COLO668 (cell line): ENCODE results near the gene UTF1.
"Not testable (repeated sequence)": the region's sequence is repeated elsewhere in the genome, so short reads cannot be mapped to it uniquely, and the experiment has no call there.

Experiments
- DNase-seq: peaks from one replicate; lab custom pipeline; 2025; ENCODE audit not compliant: unreplicated experiment; lab: John Stamatoyannopoulos, UW

UTF1 gene

DNA sequence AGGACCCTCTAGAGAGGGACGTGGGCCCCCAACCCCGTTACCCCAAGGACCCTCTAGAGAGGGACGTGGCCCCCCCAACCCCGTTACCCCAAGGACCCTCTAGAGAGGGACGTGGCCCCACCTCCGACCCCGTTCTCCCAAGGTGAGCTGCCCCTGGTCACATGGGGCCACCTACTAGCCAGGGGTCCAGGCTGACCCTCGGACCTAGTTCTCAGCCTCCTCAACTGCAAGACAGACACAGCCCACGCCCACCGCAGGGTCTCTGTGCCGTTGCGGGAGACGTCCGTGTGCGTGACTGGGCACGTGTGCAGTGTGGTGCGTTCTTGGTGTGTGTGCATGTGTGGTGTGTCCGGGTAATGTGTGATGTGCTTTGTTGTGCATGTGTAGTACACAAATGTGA lies 21.6 kb upstream of the UTF1 start:
- DNase-seq, result no peak

DNA sequence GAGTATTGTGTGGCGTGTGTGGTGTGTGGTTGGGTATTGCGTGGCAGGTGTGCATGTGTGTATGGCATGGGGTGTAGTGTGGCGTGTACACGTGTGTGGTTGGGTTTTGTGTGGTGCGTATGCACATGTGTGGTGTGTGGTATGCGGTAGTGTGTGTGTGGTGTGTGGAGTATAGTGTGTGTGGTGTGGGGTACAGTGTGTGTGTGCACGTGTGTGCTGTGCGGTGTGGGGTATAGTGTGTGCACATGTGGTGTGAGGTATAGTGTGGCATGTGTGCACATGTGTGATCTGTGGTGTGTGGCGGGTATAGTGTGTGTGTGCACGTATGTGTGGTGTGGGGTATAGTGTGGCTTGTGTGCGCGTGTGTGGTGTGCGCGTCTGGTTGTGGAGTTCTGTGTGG lies 20.9 kb upstream of the UTF1 start:
- DNase-seq, result no peak

DNA sequence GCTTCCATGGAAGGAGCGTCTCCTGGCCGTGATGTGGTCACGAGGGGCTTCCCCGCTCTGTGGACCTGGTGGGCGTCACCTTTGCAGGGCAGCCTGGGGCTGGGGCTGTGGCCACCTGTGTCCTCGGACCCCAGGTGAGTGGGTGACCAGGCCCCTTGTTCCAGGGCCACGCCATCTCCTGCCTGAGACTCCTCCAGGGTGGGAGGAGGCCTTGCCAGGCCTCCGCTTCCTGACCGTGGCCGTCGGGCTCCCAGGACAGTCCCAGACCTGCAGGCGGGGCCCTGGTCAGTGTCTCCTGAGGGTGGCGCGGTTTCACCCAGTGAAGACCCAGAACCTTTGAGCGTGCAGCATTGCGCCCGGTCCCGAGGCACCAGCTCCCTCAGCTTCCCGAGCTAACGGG lies 20.4 kb upstream of the UTF1 start:
- DNase-seq, result no peak

DNA sequence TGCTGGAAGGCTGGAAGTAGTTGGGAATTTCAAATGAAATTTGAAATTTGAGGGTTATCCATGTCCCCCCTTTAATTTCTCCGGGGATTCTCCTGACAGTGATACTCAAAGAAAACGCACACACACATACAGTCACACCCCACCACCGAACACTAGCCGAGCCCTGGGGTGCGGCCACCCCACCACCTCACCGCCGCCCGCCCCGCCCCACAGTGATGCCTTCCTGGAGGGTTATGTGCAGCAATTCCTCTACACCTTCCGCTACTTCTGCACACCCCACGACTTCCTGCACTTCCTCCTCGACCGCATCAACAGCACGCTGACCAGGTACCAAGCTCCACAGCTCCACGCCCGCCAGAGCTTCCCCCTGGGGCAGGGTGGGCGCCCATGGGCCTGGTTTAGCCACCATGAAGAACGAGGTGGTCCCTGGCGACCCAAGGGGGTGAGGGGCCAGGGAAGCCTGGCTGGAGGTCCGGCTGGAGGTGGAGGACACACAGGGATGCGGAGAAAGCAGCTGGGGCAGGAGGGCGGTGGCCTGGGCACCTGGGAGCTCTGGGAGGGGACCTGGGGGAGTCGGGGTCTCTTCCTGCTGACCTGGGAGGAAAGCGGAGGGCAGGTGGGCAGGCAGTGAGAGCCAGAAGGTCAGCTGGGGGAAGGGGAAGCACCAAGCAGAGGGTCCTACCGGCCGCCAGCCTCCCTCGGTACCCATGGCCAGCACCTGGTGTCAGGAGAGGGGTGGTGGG lies 19.4 kb upstream of the UTF1 start:
- no peak for DNase-seq

DNA sequence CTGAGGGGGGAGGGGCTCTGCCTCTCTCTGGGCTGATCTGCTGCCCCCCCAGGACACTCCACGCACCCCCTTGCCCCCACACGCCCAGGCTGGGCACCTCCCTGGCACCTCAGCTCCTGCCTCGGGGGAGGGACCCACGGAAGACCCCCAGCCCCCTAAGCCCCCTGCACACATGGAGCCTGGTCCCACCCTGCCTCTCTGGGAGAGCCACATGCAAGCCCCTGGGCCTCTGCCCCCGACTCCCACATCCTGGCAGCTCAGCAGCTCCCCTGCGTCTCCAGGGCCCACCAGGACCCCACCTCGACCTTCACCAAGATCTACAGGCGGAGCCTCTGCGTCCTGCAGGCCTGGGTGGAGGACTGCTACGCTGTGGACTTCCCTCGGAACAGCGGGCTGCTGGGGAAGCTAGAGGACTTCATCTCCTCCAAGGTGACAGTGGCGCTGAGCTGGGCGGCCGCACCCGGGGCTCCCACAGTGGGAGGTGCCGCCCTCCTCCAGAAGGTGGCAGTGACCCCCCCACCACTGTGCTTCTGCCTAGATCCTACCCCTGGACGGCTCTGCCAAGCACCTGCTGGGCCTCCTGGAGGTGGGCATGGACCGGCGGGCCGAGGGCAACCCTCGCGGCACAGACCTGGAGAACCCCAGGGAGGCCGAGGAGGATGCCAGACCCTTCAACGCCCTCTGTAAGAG lies 18.7 kb upstream of the UTF1 start:
- no peak for DNase-seq

DNA sequence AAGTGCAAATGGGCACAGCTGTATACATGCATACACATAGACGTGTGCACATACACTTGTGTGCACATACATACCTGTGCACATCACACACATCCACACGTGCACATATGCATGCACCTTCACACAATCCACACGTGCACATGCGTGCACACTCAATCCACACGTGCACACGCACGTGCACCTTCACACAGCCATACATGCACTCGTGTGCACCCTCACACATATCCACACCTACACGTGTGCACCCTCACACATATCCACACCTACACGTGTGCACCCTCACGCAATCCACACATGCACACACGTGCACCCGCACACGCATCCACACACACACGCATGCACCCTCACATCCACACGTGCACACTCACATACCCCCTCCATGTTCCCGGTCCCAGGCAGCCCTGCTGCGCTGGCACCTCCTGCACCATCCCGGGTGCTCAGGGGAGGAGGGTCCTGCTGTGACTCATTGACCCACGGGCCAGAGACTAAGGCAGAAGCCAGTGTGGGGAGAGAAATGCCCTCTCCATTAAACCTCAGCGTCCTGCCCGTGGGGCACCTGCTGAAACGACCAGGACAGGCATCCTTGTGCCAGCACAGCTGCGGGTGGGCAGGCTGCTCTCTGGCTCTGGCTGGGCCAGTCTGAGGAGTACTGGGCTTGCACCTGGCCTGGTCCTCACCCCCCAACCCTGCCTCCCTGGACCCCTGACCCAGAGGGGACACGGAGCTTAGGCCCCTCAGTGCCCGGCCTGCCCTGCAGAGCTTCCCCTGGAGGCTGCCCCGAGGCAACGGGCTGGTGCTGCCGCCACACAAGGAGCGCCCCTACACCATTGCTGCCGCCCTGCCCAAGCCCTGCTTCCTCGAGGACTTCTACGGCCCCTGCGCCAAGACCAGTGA lies 17.8 kb upstream of the UTF1 start:
- no peak for DNase-seq

DNA sequence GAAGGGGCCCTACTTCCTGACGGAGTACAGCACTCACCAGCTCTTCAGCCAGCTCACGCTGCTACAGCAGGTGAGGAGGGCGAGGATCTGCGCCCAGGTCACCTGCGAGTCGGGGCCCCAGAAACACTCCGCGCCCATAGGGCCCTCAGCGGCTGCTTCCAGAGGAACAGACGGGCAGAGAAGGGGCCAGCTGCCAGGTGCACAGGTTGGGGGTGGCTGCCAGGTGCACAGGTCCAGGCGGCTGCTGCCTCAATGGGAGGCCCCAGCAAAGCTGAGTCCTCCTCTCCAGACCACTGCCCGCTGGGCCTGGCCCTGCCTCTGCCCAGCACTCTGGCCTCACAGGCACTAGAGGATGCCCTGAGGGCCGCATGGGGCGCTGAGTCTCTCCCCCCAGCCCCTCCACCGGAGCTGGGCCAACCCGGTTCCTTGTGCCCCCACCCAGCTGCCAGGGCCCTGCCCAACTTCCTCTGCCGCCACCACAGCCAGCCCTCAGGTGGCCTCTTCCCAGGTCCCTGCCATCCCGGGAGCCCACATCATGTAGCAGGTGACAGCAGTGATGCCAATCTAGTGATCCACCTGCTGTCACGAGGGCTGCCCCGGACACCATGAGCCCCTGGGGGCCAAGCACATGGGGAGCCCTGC lies 17.0 kb upstream of the UTF1 start:
- peak; percentile 6 for DNase-seq

DNA sequence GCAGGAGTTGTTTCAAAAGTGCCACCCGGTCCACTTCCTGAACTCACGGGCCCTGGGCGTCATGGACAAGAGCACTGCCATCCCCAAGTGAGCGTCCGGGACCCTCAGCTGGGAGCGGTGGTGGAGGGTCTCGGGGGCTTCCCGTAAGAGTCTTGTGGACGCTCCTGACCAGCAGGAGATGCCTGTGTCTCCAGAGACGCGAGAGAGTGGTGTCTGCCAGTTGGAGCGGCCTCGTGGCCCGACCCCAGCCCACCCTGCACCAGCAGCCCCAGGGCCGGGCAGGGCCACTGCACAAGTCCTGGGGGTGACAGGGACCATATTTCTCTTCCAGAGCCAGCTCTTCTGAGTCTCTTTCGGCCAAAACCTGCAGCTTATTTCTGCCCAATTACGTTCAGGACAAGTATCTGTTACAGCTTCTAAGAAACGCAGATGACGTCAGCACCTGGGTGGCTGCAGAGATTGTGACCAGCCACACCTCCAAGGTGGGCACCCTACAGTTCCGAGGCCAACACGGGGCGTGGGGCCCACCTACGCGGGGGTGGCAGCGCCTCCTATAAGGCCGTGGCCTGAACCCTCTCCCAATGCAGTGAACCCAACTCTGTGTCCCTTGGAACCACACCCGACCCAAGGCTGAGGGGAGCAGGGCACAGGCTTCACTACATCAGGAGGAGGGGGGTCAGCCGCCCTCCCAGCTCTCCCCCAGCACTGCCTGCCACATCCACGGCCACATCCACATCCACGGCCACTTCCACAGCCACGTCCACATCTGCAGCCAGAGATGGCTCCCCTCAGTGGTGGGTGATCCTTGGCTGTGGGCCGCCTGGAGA lies 16.2 kb upstream of the UTF1 start:
- no peak for DNase-seq

DNA sequence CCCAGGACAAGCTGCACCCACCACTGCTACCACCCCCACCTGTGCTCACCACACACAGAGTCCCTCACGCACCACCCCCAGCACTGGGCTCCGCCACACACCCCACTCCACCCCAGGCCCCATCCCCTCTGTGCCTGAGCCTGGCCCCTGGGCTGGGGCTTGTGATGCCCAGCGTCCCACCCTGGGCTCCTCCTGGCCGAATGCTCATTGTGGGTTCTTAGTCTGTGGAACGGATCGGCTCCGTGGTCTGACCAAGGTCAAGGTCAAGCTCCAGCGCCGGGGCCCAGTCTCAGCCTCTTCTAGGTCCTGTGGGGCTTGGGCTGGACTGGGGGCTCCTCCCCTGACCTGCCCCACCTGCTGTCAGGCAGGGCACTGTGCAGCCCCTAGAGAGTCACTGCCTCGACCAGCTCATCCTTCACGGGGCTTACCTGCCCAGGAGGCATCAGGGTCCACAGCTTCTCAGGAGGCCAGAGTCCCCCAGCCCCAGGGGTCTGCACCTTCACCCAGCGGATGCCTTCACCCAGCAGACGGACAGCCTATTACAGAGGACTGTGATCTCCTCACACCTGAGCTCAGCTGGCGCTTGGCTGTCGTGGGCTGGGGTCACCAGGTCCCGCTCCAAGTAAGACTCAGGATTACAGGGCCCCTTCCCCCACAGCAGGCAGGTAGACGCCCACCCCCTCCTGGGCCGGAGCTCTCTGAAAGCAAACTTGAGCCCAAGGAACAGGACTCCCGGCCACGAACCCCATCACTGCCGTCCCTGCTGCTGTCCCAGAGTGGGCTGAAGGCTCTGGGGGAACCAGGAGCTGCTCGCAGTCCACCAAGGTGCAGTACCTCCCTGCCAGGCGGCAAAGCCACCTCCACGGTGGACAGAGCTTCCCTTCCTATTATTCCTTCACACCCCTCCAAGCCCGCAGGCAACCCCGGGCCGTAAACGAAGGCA lies 15.3 kb upstream of the UTF1 start:
- no peak for DNase-seq

DNA sequence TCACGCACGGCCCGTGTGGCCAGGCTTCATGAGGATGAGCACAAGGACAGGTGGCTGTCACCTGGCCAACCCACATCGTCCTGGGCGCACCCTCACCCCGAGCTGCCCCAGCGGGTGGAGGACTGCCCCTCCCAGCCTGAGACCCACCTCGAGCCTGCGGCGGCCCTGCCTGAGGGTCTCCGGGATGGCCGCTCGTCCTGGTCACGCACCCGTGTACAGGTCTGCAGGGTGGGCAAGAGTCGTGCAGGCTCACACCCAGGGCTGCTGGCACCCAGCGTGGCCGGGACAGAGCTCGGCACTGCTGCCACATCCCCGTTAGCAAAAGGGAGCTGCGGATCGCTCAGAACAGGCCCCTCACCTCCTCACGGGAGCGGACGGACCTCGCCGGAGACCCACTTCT lies 14.4 kb upstream of the UTF1 start:
- no peak for DNase-seq

DNA sequence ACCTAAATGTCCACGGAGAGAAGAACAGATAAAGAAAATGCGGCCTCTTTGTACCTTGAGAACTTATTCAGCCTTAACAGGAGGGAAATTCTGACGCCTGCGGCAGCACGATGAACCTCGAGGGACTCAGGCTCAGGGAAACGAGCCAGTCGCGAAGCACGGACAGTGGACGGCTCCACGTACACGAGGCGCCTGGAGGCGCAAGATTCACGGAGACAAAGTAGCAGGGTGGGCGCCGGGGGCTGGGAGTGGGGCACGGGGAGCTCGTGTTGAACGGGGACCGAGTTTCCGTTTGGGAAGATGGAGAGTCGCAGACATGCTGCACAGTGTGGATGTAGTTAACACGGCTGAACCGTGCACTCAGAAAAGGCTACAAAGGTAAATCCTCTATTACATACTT lies 13.2 kb upstream of the UTF1 start:
- DNase-seq, result no peak

DNA sequence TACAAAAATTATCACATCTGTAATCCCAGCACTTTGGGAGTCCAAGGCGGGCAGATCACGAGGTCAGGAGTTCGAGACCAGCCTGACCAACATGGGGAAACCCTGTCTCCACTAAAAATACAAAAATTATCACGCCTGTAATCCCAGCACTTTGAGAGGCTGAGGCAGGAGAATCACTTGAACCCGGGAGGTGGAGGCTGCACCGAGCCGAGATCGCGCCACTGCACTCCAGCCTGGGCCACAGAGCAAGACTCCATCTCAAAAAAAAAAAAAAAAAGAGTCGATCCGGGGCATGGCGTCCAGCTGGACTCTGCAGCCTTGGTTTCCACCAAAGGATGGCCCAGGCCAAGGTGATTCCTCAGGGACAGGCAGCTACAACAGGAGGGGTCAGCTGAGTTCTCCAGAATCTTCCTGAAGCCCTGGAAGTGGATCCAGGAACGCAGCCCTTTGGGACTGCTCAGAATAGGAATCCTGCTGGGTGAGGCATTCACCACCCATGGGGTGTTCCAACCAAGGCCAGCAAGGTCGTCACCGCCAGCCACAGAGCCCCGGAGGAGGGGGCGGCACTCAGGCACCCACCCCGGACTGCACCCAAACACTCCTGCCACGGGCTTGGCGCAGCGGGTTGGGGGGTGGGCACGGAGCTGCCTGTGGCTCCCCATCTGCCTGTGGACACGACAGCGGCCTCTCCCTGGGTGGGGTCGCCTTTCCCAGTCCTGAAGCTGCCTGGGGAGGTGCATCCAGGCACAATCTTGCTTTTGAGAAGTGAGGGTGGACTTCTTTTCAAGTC lies 12.0 kb upstream of the UTF1 start:
- DNase-seq, result no peak

DNA sequence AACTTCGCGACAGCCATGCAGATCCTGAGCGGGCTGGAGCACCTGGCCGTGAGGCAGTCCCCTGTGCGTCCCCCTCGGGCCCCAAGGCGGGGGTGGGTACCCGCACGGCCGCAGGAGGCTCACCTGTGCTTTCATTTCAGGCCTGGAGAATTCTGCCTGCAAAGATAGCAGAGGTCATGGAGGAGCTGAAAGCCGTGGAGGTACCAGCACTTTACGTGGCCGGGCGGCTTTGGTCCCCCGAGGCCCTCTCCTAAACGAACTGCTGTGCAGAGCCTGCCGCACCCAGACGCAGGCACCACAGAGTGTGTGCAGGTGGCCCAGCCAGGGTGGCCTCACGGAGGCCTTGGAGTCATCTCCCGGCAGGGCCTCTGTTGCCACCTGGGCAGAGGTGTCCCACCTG lies 11.1 kb upstream of the UTF1 start:
- no peak for DNase-seq

DNA sequence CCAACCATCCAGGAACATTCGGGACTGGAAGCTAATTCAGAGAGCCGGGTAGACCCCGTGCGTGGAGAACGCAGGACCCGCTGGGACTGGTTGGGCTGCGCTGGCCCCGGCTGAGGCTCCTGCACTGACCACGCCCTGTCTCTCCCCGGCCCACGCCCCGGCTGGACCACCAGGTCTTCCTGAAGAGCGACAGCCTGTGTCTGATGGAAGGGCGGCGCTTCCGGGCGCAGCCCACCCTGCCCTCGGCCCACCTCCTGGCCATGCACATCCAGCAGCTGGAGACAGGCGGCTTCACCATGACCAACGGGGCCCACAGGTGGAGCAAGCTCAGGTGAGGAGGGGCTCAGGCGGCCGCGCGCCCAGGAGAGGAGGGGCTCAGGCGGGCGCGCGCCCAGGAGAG lies 10.2 kb upstream of the UTF1 start:
- no peak for DNase-seq

DNA sequence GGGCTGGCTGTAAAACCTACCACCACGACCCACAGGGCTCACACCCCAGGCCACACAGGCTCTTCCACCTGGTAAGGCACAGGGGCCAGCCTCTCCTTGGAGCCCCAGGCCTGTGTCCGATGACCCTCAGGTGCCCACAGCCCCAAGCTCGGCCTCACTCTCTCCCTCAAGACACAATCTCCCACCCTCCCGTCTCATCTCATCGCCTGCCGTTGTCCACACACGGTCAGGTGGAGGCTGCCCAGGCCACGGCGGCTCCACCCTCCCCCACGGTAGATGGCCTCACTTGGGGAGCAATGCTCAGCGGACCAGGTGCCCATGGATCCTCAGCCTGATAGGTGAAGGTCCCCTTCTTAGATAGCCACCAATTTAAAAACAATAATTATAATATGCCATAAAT lies 8.7 kb upstream of the UTF1 start:
- no peak for DNase-seq

DNA sequence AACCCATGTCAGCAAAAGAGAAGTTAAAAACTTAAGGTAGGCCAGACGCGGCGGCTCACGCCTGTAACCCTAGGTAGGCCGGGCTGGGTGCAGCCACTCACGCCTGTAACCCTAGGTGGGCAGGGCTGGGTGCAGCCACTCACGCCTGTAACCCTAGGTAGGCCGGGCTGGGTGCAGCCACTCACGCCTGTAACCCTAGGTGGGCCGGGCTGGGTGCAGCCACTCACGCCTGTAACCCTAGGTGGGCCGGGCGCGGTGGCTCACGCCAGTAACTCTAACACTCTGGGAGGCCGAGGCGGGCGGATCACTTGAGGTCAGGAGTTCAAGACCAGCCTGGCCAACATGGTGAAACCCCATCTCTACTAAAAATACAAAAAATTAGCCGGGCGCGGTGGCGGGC lies 8.3 kb upstream of the UTF1 start:
- DNase-seq, result not testable (repeated sequence)

DNA sequence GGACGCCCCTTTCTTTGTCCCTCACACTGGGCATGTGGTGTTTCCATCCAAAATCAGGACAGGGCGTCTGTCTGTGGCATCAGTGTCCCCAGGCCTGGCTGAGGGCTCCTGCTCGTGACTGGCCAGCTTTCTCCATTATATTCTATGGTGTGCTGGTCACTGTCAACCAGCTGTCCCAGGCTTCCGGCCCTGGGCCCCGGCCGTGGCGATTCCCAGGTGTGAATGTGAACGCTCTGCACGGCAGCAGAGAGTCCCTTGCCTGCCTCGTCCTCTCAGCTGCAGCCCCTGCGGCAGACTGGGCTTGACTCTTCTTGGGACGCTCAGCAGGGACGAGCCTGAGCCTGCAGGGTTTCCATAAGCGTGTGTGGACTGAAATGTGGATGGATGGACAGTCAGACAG lies 5.9 kb upstream of the UTF1 start:
- DNase-seq, result no peak

DNA sequence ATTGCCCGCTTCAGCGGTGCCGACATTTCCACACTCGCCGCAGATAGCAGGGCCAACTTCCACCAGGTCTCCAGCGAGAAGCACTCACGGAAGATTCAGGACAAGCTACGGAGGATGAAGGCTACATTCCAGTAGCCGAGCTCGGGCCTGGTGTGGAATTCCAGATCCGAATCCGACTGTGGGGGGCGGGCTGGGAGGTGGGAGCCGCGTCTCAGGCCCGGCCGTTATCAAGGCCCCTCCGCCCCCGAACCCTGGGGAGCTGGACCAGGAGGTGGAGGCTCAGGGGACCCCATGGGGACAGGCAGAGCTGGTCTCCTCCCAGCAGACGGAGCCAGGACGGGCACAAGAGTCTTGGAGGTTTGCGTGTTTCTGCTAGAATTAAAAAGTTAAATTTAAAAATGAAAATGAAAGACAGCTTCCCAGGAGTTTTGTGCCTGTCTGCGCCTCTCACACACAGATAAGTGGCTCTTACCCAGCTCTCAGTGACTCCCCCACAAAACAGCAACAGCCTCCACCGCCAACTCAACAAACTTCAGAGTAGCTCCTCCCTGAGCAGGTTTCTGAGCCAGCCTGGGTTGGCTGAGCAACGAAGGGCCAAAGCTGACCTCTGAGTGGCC lies 5.2 kb upstream of the UTF1 start:
- DNase-seq, result no peak
